Sigmoid colon (tissue), 7 donors: Measurements from ENCODE around the gene SGCD. TPM values are rescaled to one million over a fixed set of nuclear protein-coding genes. Genes with fewer than 3 reads are reported as not detected.

ENCODE experiments used
- DNase-seq: peaks from one replicate; pipeline ENCODE4 v3.0.0-alpha.2; 2019
- H3K27ac ChIP-seq, 4 donors: fragments of 200-600 bp; sonication (generic); one replicate each; pipeline ENCODE4 v1.5.1; 2016 to 2019; ENCODE audit warnings: mild to moderate bottlenecking in 1 of 4
- H3K27me3 ChIP-seq, 3 donors: fragments of 200-600 bp; sonication (generic); one replicate each; pipeline ENCODE4 v1.5.1; 2019; ENCODE audit warnings: mild to moderate bottlenecking in 1 of 3
- H3K36me3 ChIP-seq, 4 donors: fragments of 200-600 bp; sonication (generic); one replicate each; pipeline ENCODE4 v1.5.1; 2016 to 2019
- H3K4me1 ChIP-seq, 4 donors: fragments of 200-600 bp; sonication (generic); one replicate each; pipeline ENCODE4 v1.5.1; 2017 to 2019
- H3K4me3 ChIP-seq, 4 donors: fragments of 200-600 bp; sonication (generic); one replicate each; pipeline ENCODE4 v1.5.1; 2017 to 2019; ENCODE audit warnings: mild to moderate bottlenecking in 2 of 4, moderate library complexity in 1 of 4
- H3K9me3 ChIP-seq, 4 donors: fragments of 200-600 bp in 3 of 4; sonication (generic) in 3 of 4; one replicate each; pipeline versions ENCODE4 v1.5.1 to v1.6.1; 2013 to 2019
- CTCF ChIP-seq, 4 experiments: fragments of 450-650 bp in 3 of 4; fragments of 200-600 bp in 1 of 4; IDR thresholded peaks; one replicate each; pipeline ENCODE4 v1.5.1; 2016 to 2019; ENCODE audit warnings: antibody characterized with exemption in 4 of 4, mild to moderate bottlenecking in 3 of 4, moderate library complexity in 2 of 4
- EP300 ChIP-seq, 4 donors: sonication (generic); formaldehyde crosslinking; IDR thresholded peaks; one replicate each; pipeline ENCODE4 v1.6.1; 2017; ENCODE audit warnings: antibody characterized with exemption in 4 of 4
- POLR2A ChIP-seq, 2 donors: fragments of 450-650 bp; IDR thresholded peaks; one replicate each; pipeline ENCODE4 v1.6.1; 2016; ENCODE audit warnings: antibody characterized with exemption in 2 of 2, mild to moderate bottlenecking in 2 of 2, moderate library complexity in 2 of 2
- POLR2AphosphoS5 ChIP-seq, 4 donors: sonication (generic); formaldehyde crosslinking; IDR thresholded peaks; one replicate each; pipeline ENCODE4 v1.6.1; 2017; ENCODE audit warnings: antibody characterized with exemption in 4 of 4
- WGBS, 2 donors: extraction: QIAGEN DNeasy Blood & Tissue Kit; methylation state at CpG; one replicate each; pipeline ENCODE4 v1.1.7; 2013; 5-methylcytosine and 5-hydroxymethylcytosine counted together
- intact Hi-C: fragments of 100-400 bp; cut with DNase I; formaldehyde crosslinking; loops from one replicate; pipeline ENCODE4 v1.15.1; 2023
- polyA plus RNA-seq, 3 donors: library from polyadenylated mRNA; stranded (reverse); fragments of 200-250 nt; gene quantifications; one replicate each; pipeline ENCODE4 v1.2.3, GENCODE V29; 2013
- total RNA-seq, 4 donors: library from RNA; depleted of rRNA; stranded (reverse); fragments of >200 nt; gene quantifications; one replicate each; pipeline ENCODE4 v1.1.0, GENCODE V29; 2016
- donor health status: healthy with polysubstance abuse.
- donor health status: Bipolar disorder and iron deficiency.
- donor health status: healthy.

SGCD gene
- total and polyA plus RNA-seq, 7 donors: under 0.01 to 34.3 (median 8.2) TPM

- H3K9me3 ChIP-seq: no peaks in the 10 kb centered on the region
- DNase-seq: no peak
- TF ChIP-seq CTCF (IDR thresholded peaks at IDR 0.05): no peak
- TF ChIP-seq EP300 (IDR thresholded peaks at IDR 0.05): no peak
- TF ChIP-seq POLR2A (IDR thresholded peaks at IDR 0.05): no peak
- no peak for TF ChIP-seq POLR2AphosphoS5 (IDR thresholded peaks at IDR 0.05)
- intact Hi-C loops: no loop called here
- H3K27ac ChIP-seq: no peak overlapping the region
- H3K4me1 ChIP-seq: no peaks in the 10 kb centered on the region
- 56 to 69% methylated on average over 5 of the region's 5 CpGs for WGBS, 2 donors
- no peak overlapping the region for H3K4me3 ChIP-seq
- no peaks in the 10 kb centered on the region for H3K36me3 ChIP-seq
- no peaks in the 10 kb centered on the region for H3K27me3 ChIP-seq
These were observed 216.6 kb downstream of the SGCD start for GRCh38 chr5:156543348-156544145.

GRCh38 chr5:156552855-156553358 is 225.9 kb downstream of the SGCD start:
- Histone ChIP-seq H3K27ac (no peak overlapping the region), H3K36me3 (peaks cover 0 to 6% (median 0%) of the 10 kb centered on the region in 4 donors), H3K4me1 (peaks cover 0 to 11% (median 0%) of the 10 kb centered on the region in 4 donors), H3K27me3 (no peaks in the 10 kb centered on the region), H3K4me3 (no peak overlapping the region), H3K9me3 (no peaks in the 10 kb centered on the region)
- no peak for DNase-seq
- intact Hi-C loops: no loop called here
- TF ChIP-seq POLR2AphosphoS5 (IDR thresholded peaks at IDR 0.05): no peak
- no peak for TF ChIP-seq CTCF (IDR thresholded peaks at IDR 0.05)
- no peak for TF ChIP-seq EP300 (IDR thresholded peaks at IDR 0.05)
- TF ChIP-seq POLR2A (IDR thresholded peaks at IDR 0.05): no peak
- 77 to 84% methylated on average over 3 of the region's 3 CpGs for WGBS, 2 donors

- intact Hi-C loops: no loop called here
- H3K36me3 ChIP-seq: peaks cover 0 to 6% (median 0%) of the 10 kb centered on the region in 4 donors
- no peaks in the 10 kb centered on the region for H3K27me3 ChIP-seq
- H3K4me1 ChIP-seq: peaks cover 0 to 12% (median 3%) of the 10 kb centered on the region in 4 donors
- TF ChIP-seq POLR2AphosphoS5 (IDR thresholded peaks at IDR 0.05) (no peak), CTCF (IDR thresholded peaks at IDR 0.05) (no peak), POLR2A (IDR thresholded peaks at IDR 0.05) (no peak), EP300 (IDR thresholded peaks at IDR 0.05) (no peak)
- WGBS, 2 donors: 76 to 83% methylated on average over 1 of the region's 1 CpG
- no peaks in the 10 kb centered on the region for H3K9me3 ChIP-seq
- no peak overlapping the region for H3K27ac ChIP-seq
- no peak overlapping the region for H3K4me3 ChIP-seq
- DNase-seq: no peak
These were observed 229.9 kb downstream of the SGCD start for GRCh38 chr5:156556666-156557406.

GRCh38 chr5:156560002-156560401 is 233.0 kb downstream of the SGCD start:
- no peaks in the 10 kb centered on the region for H3K9me3 ChIP-seq
- H3K36me3 ChIP-seq: no peaks in the 10 kb centered on the region
- intact Hi-C loops: no loop called here
- TF ChIP-seq POLR2AphosphoS5 (IDR thresholded peaks at IDR 0.05) (no peak), CTCF (IDR thresholded peaks at IDR 0.05) (no peak), EP300 (IDR thresholded peaks at IDR 0.05) (no peak), POLR2A (IDR thresholded peaks at IDR 0.05) (no peak)
- no peaks in the 10 kb centered on the region for H3K27me3 ChIP-seq
- no peak overlapping the region for H3K27ac ChIP-seq
- H3K4me3 ChIP-seq: no peak overlapping the region
- no peak for DNase-seq
- H3K4me1 ChIP-seq: peaks cover 0 to 12% (median 3%) of the 10 kb centered on the region in 4 donors
- WGBS, 2 donors: 70 to 71% methylated on average over 2 of the region's 2 CpGs
